GM19468 (cell line): Measurements from ENCODE around the gene GAGE1.
"Not testable (repeated sequence)": the region's sequence is repeated elsewhere in the genome, so short reads cannot be mapped to it uniquely, and the experiment has no call there.

Source experiments
- ATAC-seq: cut with Tn5 transposase; IDR thresholded peaks from one replicate; pipeline ENCODE4 v1.9.1; 2021; ENCODE audit warnings: mild to moderate bottlenecking, moderate library complexity, moderate number of reproducible peaks; ENCODE audit not compliant: unreplicated experiment; ENCODE audit errors: extremely low read depth

The GAGE1 gene, protein sequence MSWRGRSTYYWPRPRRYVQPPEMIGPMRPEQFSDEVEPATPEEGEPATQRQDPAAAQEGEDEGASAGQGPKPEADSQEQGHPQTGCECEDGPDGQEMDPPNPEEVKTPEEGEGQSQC

DNA sequence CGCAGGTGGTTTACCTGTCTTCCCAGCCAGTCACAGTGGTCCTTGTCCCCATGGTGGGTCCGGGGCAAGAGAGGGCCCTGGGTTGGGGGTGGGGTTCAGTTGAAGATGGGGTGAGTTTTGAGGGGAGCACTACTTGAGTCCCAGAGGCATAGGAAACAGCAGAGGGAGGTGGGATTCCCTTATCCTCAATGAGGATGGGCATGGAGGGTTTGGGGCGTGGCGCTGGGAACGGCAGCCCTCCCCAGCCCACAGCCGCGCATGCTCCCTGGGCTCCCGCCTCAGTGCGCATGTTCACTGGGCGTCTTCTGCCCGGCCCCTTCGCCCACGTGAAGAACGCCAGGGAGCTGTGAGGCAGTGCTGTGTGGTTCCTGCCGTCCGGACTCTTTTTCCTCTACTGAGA is at the start of gene GAGE1:
Gene GAGE1, plus strand, starts transcription at position 301 of the 400 bp plus-strand sequence. CDS start 1,155 bp downstream, outside the sequence.
- not testable (repeated sequence) for ATAC-seq

DNA sequence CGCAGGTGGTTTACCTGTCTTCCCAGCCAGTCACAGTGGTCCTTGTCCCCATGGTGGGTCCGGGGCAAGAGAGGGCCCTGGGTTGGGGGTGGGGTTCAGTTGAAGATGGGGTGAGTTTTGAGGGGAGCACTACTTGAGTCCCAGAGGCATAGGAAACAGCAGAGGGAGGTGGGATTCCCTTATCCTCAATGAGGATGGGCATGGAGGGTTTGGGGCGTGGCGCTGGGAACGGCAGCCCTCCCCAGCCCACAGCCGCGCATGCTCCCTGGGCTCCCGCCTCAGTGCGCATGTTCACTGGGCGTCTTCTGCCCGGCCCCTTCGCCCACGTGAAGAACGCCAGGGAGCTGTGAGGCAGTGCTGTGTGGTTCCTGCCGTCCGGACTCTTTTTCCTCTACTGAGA is 47.8 kb upstream of the GAGE1 start, which contains the start of gene GAGE12E:
Gene GAGE12E, plus strand, starts transcription at position 301 of the 400 bp plus-strand sequence. CDS start 1,155 bp downstream, outside the sequence.
- not testable (repeated sequence) for ATAC-seq

DNA sequence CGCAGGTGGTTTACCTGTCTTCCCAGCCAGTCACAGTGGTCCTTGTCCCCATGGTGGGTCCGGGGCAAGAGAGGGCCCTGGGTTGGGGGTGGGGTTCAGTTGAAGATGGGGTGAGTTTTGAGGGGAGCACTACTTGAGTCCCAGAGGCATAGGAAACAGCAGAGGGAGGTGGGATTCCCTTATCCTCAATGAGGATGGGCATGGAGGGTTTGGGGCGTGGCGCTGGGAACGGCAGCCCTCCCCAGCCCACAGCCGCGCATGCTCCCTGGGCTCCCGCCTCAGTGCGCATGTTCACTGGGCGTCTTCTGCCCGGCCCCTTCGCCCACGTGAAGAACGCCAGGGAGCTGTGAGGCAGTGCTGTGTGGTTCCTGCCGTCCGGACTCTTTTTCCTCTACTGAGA is 38.3 kb upstream of the GAGE1 start, which contains the start of gene GAGE12F:
Gene GAGE12F, plus strand, starts transcription at position 301 of the 400 bp plus-strand sequence. CDS start 1,155 bp downstream, outside the sequence.
- ATAC-seq: not testable (repeated sequence)

DNA sequence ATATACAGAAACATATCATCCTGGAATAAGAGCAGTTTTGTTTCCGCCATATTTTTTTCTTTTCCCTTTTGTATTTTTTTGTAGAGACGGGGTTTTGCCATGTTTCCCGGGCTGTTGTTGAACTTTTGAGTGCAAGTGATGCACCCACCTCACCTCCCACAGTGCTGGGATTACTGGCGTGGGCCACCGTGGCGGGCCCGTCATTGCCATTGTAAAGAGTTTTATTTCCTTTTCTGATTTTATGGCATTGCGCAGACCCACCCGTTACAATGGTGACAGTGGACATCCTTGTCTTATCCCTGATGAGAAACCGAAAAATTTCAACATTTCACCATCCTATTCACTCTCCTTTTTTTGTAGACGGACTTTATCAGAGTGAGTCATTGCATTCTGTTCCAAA is 30.1 kb upstream of the GAGE1 start:
- ATAC-seq: not testable (repeated sequence)

DNA sequence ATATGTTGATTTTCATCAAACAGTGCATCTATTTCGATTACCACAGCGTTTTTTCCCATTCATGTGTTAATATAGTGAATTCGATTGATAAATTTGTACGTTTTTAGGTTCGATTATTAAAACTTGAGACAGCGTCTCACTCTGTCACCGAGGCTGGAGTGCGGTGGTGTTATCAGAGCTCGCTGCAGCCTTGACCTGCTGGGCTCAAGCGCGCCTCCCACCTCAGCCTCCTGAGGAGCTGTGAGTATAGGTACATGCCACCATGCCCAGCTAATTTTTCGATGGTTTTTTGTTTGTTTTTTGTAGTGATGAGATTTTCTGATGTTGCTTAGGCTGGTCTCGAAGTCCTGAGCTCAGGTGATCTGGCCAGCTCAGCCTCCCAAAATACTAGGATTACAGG is 29.7 kb upstream of the GAGE1 start:
- ATAC-seq: not testable (repeated sequence)

DNA sequence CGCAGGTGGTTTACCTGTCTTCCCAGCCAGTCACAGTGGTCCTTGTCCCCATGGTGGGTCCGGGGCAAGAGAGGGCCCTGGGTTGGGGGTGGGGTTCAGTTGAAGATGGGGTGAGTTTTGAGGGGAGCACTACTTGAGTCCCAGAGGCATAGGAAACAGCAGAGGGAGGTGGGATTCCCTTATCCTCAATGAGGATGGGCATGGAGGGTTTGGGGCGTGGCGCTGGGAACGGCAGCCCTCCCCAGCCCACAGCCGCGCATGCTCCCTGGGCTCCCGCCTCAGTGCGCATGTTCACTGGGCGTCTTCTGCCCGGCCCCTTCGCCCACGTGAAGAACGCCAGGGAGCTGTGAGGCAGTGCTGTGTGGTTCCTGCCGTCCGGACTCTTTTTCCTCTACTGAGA is 28.7 kb upstream of the GAGE1 start, which contains the start of gene GAGE12G:
Gene GAGE12G, plus strand, starts transcription at position 301 of the 400 bp plus-strand sequence. CDS start 1,155 bp downstream, outside the sequence.
- ATAC-seq: not testable (repeated sequence)

DNA sequence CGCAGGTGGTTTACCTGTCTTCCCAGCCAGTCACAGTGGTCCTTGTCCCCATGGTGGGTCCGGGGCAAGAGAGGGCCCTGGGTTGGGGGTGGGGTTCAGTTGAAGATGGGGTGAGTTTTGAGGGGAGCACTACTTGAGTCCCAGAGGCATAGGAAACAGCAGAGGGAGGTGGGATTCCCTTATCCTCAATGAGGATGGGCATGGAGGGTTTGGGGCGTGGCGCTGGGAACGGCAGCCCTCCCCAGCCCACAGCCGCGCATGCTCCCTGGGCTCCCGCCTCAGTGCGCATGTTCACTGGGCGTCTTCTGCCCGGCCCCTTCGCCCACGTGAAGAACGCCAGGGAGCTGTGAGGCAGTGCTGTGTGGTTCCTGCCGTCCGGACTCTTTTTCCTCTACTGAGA is 19.2 kb upstream of the GAGE1 start, which contains the start of gene GAGE12H:
Gene GAGE12H, plus strand, starts transcription at position 301 of the 400 bp plus-strand sequence. CDS start 1,155 bp downstream, outside the sequence.
- not testable (repeated sequence) for ATAC-seq

DNA sequence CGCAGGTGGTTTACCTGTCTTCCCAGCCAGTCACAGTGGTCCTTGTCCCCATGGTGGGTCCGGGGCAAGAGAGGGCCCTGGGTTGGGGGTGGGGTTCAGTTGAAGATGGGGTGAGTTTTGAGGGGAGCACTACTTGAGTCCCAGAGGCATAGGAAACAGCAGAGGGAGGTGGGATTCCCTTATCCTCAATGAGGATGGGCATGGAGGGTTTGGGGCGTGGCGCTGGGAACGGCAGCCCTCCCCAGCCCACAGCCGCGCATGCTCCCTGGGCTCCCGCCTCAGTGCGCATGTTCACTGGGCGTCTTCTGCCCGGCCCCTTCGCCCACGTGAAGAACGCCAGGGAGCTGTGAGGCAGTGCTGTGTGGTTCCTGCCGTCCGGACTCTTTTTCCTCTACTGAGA is 9.6 kb upstream of the GAGE1 start, which contains the start of gene GAGE2A:
Gene GAGE2A, plus strand, starts transcription at position 301 of the 400 bp plus-strand sequence. CDS start 1,155 bp downstream, outside the sequence.
- ATAC-seq: not testable (repeated sequence)

DNA sequence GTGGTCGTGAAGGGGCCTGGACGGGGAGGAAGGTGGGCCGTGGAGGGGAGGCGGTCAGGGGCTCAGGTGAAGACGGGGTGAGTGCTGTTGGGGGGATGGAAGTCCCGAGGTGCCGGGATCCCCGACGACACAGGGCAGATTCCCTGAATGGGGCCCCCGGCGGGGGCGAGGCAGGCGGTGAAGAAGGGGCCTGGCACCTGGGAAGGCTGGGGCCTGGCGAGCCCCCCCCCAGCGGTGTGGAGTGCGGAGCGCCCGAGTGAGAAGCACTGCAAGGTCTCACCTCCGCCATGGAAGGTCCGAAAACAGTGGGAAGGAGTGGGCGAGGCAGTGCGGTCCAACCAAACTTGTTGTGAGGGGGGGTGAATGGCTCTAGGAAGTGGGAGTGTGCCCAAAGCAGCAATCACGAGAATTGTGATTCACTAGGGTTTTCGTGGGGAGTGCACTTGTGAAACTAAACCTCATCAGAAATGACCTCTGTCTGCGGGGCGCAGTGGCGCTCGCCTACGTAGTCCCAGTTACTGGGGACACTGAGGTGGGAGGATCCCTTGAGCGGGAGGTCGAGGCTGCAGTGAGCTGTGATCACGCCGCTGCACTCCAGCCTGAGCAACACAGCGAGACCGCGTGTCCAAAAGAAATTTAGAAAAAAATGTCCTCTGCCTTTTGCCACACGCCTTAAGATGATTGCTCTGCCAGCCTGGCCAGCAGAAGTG is 8.9 kb upstream of the GAGE1 start:
- not testable (repeated sequence) for ATAC-seq

DNA sequence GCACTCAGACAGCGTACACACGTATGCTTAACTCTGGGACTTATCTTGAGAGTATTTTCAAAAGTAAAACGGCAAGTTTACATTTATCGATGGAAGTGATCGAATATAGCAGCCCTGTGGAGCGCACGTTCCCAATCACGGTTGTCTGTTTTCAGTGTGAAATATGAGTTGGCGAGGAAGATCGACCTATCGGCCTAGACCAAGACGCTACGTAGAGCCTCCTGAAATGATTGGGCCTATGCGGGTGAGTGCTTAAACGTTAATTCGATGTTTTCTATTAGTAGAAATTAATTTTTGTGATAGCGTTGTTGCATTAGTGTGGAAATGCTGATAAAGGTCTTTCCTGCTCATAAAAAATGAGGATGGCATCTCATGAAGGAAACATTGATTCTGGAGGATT is 8.3 kb upstream of the GAGE1 start:
- not testable (repeated sequence) for ATAC-seq

DNA sequence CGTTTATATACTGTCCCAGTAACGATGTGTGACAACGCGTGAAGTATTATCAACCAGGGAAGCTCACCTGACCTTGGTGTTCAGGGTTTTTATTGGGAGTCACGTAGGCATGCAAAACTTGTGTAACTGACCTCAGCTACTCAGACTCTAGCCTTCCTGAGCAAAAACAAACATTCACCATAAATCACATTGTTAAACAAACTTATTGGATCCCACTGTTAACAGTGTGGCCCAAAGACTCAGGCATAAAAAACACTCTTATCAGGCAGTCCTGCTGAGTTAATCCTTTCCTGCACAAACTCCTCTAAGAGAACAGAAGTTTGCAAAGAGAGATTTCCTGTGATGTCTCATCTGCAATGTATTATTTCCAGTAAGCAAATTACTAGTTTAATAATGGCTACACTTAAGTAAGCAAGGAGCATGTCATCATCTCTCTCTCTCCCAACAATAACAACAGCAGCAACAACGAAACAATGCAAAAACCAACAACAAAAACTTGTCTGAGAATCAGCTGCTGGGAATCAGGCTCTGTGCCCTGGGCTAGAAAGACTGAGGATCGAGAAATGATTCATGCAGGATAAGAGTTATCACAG is 12.0 kb downstream of the GAGE1 start:
- no peak for ATAC-seq

DNA sequence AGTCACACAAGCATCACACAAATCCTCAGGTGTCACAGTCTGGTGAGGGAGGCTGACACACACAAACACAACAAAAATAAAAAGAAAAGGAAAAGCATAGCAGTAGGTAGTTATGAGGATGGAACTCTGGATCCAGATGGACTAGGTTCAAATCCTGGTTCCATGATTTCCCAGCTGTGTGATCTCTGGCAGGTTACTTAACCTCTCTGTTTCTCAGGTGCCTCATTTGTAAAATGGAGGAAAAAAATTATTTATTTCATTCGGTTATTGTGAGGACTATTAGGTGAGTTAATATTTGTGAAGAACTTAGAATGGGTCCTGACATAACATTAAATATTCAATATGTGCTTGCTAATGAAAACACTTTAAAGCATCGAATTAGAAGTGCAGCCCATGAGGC is 19.8 kb downstream of the GAGE1 start:
- ATAC-seq: no peak

DNA sequence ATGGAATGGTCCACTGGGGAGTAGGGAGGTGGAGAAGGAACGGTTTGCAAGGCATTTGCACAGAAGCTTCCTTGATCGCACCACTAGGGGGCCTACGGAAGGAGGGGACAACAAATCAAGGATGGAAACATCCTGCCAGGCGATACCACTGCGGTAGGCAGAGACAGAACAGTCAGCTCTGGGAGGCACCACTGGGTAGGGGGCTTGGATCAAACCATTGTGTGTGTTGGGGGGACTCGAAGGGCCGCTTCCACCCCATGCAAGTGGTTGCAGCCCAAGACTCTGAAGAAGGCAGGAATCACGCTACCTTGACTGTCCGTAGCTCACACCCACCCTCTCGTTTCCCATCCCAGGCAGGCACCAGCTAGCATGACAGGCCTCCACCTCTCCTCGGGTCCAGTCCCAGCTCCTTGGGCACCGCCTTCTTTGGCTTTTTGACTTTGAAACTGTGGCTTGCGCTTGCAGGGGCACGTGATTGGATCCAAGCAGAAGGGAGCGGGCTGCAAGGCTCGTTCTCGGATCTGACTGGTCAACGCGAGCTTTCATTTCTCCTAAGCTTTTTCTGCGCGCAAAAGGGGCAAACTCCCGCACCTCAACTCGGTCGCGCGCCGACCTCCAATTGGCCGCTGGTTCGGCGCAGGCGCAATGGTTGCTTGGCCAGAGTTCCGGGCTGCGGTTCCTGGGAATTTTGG is 28.4 kb downstream of the GAGE1 start:
- no peak for ATAC-seq

DNA sequence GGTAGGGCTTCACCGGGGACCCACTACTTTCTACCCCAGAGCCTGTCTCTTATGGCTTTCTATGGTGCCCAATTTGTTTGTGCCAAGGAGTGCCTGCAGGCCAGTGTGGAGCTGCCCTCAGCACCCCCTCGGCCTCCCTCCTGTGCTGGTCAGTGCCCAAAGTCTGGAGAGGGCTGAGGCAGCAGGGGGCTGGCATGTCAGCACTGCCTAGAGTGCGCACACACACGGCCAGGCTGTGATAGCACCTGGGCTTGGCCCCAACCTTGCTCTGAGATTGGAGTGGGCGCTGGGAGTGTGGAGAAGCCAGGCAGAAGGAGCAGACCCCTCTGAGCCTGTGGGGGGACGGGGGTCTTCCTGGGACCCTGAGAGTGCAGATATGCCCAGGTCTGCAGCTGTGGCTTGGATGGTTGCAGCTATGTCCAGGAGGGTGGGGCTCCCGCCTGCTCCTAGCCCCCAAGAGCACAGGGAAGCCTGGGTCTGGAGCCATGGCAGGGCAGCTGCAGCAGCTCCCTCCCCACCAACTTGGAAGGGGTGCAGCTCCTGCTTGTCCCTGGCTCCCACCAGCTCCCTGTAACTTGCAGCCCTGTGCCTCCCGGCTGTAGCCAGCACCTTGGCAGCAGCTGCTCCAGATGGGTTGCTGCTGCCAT is 46.3 kb downstream of the GAGE1 start:
- no peak for ATAC-seq

DNA sequence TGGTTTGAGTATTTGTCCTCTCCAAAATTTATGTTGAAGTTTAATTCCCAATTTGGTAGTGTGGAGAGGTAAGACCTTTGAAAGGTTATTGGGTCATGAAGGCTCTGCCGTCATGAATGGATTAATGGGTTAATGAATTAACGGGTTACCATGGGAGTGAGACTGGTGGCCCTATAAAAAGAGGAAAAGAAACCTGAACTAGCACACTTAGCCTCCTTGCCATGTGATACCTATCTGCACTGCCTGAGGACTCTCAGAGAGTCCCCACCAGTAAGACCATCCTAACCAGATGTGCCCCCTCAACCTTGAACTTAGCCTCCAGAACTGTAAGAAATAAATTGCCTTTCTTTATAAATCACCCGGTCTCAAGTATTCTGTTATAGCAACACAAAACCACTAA is 57.7 kb downstream of the GAGE1 start:
- ATAC-seq: no peak
